ENCODE data around the gene TTN. TPM values are rescaled to one million over a fixed set of nuclear protein-coding genes. Genes with fewer than 3 reads are reported as not detected.

Gene TTN
- total and polyA plus RNA-seq, 2 experiments from 2014 or later = 12.5 to 15.7 TPM

DNA sequence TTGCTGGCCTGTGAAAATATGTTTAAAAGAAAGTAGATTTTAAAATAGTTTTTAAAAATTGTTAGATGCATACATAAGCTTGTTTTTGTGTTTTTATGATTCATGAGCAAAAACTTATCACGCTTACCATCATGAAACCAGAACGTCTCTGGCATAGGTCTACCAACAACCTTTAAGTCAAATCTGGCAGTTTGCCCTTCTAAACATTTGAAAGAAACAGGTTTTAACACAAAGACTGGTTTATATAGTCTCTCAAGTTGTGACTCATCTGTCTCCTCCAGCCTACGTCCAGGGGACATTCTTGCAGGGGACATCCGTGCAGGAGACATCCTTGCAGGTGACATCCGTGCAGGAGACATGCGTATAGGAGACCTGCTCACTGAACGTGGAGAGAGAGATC, 29.6 kb downstream of the TTN start (continued):
- TF ChIP-seq, protein P1, sequence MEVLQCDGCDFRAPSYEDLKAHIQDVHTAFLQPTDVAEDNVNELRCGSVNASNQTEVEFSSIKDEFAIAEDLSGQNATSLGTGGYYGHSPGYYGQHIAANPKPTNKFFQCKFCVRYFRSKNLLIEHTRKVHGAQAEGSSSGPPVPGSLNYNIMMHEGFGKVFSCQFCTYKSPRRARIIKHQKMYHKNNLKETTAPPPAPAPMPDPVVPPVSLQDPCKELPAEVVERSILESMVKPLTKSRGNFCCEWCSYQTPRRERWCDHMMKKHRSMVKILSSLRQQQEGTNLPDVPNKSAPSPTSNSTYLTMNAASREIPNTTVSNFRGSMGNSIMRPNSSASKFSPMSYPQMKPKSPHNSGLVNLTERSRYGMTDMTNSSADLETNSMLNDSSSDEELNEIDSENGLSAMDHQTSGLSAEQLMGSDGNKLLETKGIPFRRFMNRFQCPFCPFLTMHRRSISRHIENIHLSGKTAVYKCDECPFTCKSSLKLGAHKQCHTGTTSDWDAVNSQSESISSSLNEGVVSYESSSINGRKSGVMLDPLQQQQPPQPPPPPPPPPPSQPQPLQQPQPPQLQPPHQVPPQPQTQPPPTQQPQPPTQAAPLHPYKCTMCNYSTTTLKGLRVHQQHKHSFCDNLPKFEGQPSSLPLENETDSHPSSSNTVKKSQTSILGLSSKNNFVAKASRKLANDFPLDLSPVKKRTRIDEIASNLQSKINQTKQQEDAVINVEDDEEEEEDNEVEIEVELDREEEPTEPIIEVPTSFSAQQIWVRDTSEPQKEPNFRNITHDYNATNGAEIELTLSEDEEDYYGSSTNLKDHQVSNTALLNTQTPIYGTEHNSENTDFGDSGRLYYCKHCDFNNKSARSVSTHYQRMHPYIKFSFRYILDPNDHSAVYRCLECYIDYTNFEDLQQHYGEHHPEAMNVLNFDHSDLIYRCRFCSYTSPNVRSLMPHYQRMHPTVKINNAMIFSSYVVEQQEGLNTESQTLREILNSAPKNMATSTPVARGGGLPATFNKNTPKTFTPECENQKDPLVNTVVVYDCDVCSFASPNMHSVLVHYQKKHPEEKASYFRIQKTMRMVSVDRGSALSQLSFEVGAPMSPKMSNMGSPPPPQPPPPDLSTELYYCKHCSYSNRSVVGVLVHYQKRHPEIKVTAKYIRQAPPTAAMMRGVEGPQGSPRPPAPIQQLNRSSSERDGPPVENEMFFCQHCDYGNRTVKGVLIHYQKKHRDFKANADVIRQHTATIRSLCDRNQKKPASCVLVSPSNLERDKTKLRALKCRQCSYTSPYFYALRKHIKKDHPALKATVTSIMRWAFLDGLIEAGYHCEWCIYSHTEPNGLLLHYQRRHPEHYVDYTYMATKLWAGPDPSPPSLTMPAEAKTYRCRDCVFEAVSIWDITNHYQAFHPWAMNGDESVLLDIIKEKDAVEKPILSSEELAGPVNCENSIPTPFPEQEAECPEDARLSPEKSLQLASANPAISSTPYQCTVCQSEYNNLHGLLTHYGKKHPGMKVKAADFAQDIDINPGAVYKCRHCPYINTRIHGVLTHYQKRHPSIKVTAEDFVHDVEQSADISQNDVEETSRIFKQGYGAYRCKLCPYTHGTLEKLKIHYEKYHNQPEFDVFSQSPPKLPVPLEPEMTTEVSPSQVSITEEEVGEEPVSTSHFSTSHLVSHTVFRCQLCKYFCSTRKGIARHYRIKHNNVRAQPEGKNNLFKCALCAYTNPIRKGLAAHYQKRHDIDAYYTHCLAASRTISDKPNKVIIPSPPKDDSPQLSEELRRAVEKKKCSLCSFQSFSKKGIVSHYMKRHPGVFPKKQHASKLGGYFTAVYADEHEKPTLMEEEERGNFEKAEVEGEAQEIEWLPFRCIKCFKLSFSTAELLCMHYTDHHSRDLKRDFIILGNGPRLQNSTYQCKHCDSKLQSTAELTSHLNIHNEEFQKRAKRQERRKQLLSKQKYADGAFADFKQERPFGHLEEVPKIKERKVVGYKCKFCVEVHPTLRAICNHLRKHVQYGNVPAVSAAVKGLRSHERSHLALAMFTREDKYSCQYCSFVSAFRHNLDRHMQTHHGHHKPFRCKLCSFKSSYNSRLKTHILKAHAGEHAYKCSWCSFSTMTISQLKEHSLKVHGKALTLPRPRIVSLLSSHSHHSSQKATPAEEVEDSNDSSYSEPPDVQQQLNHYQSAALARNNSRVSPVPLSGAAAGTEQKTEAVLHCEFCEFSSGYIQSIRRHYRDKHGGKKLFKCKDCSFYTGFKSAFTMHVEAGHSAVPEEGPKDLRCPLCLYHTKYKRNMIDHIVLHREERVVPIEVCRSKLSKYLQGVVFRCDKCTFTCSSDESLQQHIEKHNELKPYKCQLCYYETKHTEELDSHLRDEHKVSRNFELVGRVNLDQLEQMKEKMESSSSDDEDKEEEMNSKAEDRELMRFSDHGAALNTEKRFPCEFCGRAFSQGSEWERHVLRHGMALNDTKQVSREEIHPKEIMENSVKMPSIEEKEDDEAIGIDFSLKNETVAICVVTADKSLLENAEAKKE (CRISPR knock-in tag; IDR thresholded peaks at IDR 0.05) = no peak
- TF ChIP-seq, protein P2, sequence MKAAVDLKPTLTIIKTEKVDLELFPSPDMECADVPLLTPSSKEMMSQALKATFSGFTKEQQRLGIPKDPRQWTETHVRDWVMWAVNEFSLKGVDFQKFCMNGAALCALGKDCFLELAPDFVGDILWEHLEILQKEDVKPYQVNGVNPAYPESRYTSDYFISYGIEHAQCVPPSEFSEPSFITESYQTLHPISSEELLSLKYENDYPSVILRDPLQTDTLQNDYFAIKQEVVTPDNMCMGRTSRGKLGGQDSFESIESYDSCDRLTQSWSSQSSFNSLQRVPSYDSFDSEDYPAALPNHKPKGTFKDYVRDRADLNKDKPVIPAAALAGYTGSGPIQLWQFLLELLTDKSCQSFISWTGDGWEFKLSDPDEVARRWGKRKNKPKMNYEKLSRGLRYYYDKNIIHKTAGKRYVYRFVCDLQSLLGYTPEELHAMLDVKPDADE (IDR thresholded peaks at IDR 0.05) = no peak
- TF ChIP-seq NANOG (IDR thresholded peaks at IDR 0.05; ENCODE audit: borderline replicate concordance) = no peak
- no peak for TF ChIP-seq CREB1 (CRISPR knock-in tag; IDR thresholded peaks at IDR 0.05; ENCODE audit: low read depth)
- no peak for TF ChIP-seq EZH2phosphoT487 (IDR thresholded peaks at IDR 0.05; ENCODE audit: unreplicated experiment)

DNA sequence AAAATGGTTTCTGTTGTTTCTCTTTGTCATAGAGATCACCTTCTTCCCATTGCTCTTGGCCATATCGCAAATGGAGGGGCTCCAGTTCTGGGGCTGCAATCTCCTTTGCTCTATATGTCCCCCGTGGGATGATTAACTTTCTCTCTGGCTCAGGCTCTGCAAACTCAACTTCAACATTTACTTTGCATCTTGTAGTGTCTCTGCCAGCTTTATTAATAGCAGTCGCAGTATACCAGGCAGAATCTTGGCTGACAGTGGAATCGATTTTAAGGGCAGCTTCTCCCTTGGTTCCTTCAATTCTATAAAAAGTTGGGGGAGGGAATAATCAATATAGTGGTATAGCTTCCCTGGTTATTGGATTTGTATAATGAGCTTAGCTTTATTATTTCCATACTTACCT, 30.5 kb downstream of the TTN start:
- Mint-ChIP-seq H3K27ac (no peak overlapping the region), H3K27me3 (ENCODE audit: insufficient read depth, low read depth, poor library complexity) (no peaks in the 10 kb centered on the region), H3K9me3 (no peaks in the 10 kb centered on the region), H3K4me1 (no peaks in the 10 kb centered on the region), H3K36me3 (ENCODE audit: low read depth) (peaks cover 8% of the 10 kb centered on the region; the same call in 2 of the 3 replicates), H3K4me3 (no peak overlapping the region)
- H3K4me3 ChIP-seq = no peak overlapping the region
- H3K4me2 ChIP-seq = no peak overlapping the region
- no peaks in the 10 kb centered on the region for H3K4me1 ChIP-seq (ENCODE audit: insufficient read depth)
- H4K20me1 ChIP-seq (replicated peaks; ENCODE audit: insufficient read depth) = no peaks in the 10 kb centered on the region
- H3K79me2 ChIP-seq (replicated peaks; ENCODE audit: insufficient read depth) = no peaks in the 10 kb centered on the region
- no peak for DNase-seq (ENCODE audit: low spot score)
- ATAC-seq = no peak
- H3K36me3 ChIP-seq (ENCODE audit: insufficient read depth) = peaks cover 5% of the 10 kb centered on the region; the same call in 1 of the 2 replicates
- H3K9me2 ChIP-seq (ENCODE audit: insufficient read depth) = no peaks in the 10 kb centered on the region
- no peak overlapping the region for H3K27ac ChIP-seq (ENCODE audit: low read depth)
- no peak for TF ChIP-seq NANOG (IDR thresholded peaks at IDR 0.05; ENCODE audit: borderline replicate concordance)
- TF ChIP-seq ZNF331 (CRISPR knock-in tag; IDR thresholded peaks at IDR 0.05; ENCODE audit: low read depth) = no peak
- TF ChIP-seq, protein P3, sequence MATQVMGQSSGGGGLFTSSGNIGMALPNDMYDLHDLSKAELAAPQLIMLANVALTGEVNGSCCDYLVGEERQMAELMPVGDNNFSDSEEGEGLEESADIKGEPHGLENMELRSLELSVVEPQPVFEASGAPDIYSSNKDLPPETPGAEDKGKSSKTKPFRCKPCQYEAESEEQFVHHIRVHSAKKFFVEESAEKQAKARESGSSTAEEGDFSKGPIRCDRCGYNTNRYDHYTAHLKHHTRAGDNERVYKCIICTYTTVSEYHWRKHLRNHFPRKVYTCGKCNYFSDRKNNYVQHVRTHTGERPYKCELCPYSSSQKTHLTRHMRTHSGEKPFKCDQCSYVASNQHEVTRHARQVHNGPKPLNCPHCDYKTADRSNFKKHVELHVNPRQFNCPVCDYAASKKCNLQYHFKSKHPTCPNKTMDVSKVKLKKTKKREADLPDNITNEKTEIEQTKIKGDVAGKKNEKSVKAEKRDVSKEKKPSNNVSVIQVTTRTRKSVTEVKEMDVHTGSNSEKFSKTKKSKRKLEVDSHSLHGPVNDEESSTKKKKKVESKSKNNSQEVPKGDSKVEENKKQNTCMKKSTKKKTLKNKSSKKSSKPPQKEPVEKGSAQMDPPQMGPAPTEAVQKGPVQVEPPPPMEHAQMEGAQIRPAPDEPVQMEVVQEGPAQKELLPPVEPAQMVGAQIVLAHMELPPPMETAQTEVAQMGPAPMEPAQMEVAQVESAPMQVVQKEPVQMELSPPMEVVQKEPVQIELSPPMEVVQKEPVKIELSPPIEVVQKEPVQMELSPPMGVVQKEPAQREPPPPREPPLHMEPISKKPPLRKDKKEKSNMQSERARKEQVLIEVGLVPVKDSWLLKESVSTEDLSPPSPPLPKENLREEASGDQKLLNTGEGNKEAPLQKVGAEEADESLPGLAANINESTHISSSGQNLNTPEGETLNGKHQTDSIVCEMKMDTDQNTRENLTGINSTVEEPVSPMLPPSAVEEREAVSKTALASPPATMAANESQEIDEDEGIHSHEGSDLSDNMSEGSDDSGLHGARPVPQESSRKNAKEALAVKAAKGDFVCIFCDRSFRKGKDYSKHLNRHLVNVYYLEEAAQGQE (IDR thresholded peaks at IDR 0.05; ENCODE audit: unreplicated experiment) = no peak
- TF ChIP-seq, protein P2 (IDR thresholded peaks at IDR 0.05) = no peak
- TF ChIP-seq EZH2phosphoT487 (IDR thresholded peaks at IDR 0.05; ENCODE audit: unreplicated experiment) = no peak
- no peak for TF ChIP-seq POLR2AphosphoS5 (IDR thresholded peaks at IDR 0.05; ENCODE audit: low read depth)
- H3K27me3 ChIP-seq (ENCODE audit: insufficient read depth) = no peaks in the 10 kb centered on the region
- H3F3A ChIP-seq (replicated peaks; ENCODE audit: low read depth) = no peaks in the 10 kb centered on the region
- H2AFZ ChIP-seq = no peak overlapping the region
